H9 (cell line): ENCODE data around the gene PCOLCE2. TPM values are rescaled to one million over a fixed set of nuclear protein-coding genes. Genes with fewer than 3 reads are reported as not detected.

Experiments used
- DNase-seq: peaks from one replicate; pipeline ENCODE4 v3.0.0-alpha.2; 2017
- H2AFZ ChIP-seq: one replicate; pipeline ENCODE4 v1.6.1; 2013; ENCODE audit warnings: mild to moderate bottlenecking, low read length, control low read depth, moderate library complexity
- H2AK5ac ChIP-seq: 2 replicates; pipeline ENCODE4 v1.6.1; 2013; ENCODE audit warnings: low read length, control low read depth, mixed read lengths; ENCODE audit not compliant: insufficient read length
- H2BK120ac ChIP-seq: one replicate; pipeline ENCODE4 v1.6.1; 2013; ENCODE audit warnings: low read depth, mild to moderate bottlenecking, low read length, control low read depth, inconsistent platforms; ENCODE audit not compliant: poor library complexity, severe bottlenecking
- H2BK12ac ChIP-seq: 2 replicates; pipeline ENCODE4 v1.6.1; 2013; ENCODE audit warnings: low read length, control low read depth, mixed read lengths, low read depth; ENCODE audit not compliant: insufficient read length
- H2BK15ac ChIP-seq: 2 replicates; pipeline ENCODE4 v1.6.1; 2013; ENCODE audit warnings: low read depth, low read length, control low read depth
- H2BK20ac ChIP-seq: one replicate; pipeline ENCODE4 v1.6.1; 2013; ENCODE audit warnings: low read depth, mild to moderate bottlenecking, low read length, control low read depth, inconsistent platforms; ENCODE audit not compliant: poor library complexity, severe bottlenecking
- H2BK5ac ChIP-seq: 2 replicates; pipeline ENCODE4 v1.6.1; 2013; ENCODE audit warnings: low read length, control low read depth, mixed read lengths; ENCODE audit not compliant: insufficient read length
- H3K14ac ChIP-seq: 2 replicates; pipeline ENCODE4 v1.6.1; 2013; ENCODE audit warnings: low read length, control low read depth; ENCODE audit not compliant: insufficient read depth
- H3K18ac ChIP-seq: 2 replicates; pipeline ENCODE4 v1.6.1; 2013; ENCODE audit warnings: low read depth, mild to moderate bottlenecking, mixed read lengths, low read length, control low read depth; ENCODE audit not compliant: insufficient read length
- H3K23ac ChIP-seq: 2 replicates; pipeline ENCODE4 v1.6.1; 2013; ENCODE audit warnings: low read length, control low read depth, mixed read lengths, low read depth; ENCODE audit not compliant: insufficient read length
- H3K23me2 ChIP-seq: 2 replicates; pipeline ENCODE4 v1.6.1; 2013; ENCODE audit warnings: low read depth, mild to moderate bottlenecking, mixed read lengths, low read length, control low read depth; ENCODE audit not compliant: insufficient read length, poor library complexity, severe bottlenecking
- H3K27ac ChIP-seq: 2 replicates; pipeline ENCODE4 v1.5.1; 2013; ENCODE audit warnings: low read length, control low read depth, mixed read lengths, low read depth; ENCODE audit not compliant: insufficient read length
- H3K27me3 ChIP-seq: 2 replicates; pipeline ENCODE4 v1.6.1; 2013; ENCODE audit warnings: low read length, control low read depth, inconsistent platforms; ENCODE audit not compliant: insufficient read depth
- H3K4ac ChIP-seq: 2 replicates; pipeline ENCODE4 v1.6.1; 2013; ENCODE audit warnings: low read depth, mild to moderate bottlenecking, control low read depth, inconsistent platforms, low read length, moderate library complexity
- H3K4me1 ChIP-seq: 2 replicates; pipeline ENCODE4 v1.6.1; 2013; ENCODE audit warnings: low read length, control low read depth, inconsistent platforms; ENCODE audit not compliant: insufficient read depth
- H3K4me2 ChIP-seq: 2 replicates; pipeline ENCODE4 v1.6.1; 2013; ENCODE audit warnings: low read length, control low read depth, mixed read lengths; ENCODE audit not compliant: insufficient read length, insufficient read depth
- H3K56ac ChIP-seq: 2 replicates; pipeline ENCODE4 v1.6.1; 2013; ENCODE audit warnings: low read depth, mild to moderate bottlenecking, mixed read lengths, low read length, control low read depth; ENCODE audit not compliant: insufficient read length
- H3K79me1 ChIP-seq: 2 replicates; pipeline ENCODE4 v1.6.1; 2013; ENCODE audit warnings: low read depth, mild to moderate bottlenecking, moderate library complexity, low read length, control low read depth, inconsistent platforms; ENCODE audit not compliant: insufficient read depth, poor library complexity, severe bottlenecking
- H3K79me2 ChIP-seq: 2 replicates; pipeline ENCODE4 v1.6.1; 2013; ENCODE audit warnings: low read length, control low read depth, inconsistent platforms; ENCODE audit not compliant: insufficient read depth
- H3K9ac ChIP-seq: 2 replicates; pipeline ENCODE4 v1.6.1; 2013; ENCODE audit warnings: low read length, control low read depth, mixed read lengths; ENCODE audit not compliant: insufficient read length; ENCODE audit errors: extremely low read depth
- H3K9me3 ChIP-seq: one replicate; pipeline ENCODE4 v1.6.1; 2013; ENCODE audit warnings: low read depth, low read length, inconsistent platforms; ENCODE audit not compliant: control insufficient read depth
- H3T11ph ChIP-seq: one replicate; pipeline ENCODE4 v1.6.1; 2013; ENCODE audit warnings: mild to moderate bottlenecking, low read length, control low read depth, inconsistent platforms
- H4K20me1 ChIP-seq: one replicate; pipeline ENCODE4 v1.6.1; 2013; ENCODE audit not compliant: control insufficient read depth, insufficient read length, insufficient read depth
- H4K5ac ChIP-seq: 2 replicates; pipeline ENCODE4 v1.6.1; 2013; ENCODE audit warnings: low read depth, mild to moderate bottlenecking, mixed read lengths, low read length, control low read depth; ENCODE audit not compliant: insufficient read length
- H4K8ac ChIP-seq: replicated peaks from 2 replicates; pipeline ENCODE4 v1.6.1; 2013; ENCODE audit warnings: low read length, control low read depth, mixed read lengths, low read depth; ENCODE audit not compliant: insufficient read length
- H4K91ac ChIP-seq: 2 replicates; pipeline ENCODE4 v1.6.1; 2013; ENCODE audit warnings: low read depth, mild to moderate bottlenecking, moderate library complexity, mixed read lengths, low read length, control low read depth; ENCODE audit not compliant: insufficient read length
- H3K27ac Mint-ChIP-seq, 3 experiments: 2 replicates in 2 of 3; 3 replicates in 1 of 3; pipeline ENCODE4 v1.8.0; 2020 to 2021; ENCODE audit warnings: mixed read lengths in 3 of 3, mild to moderate bottlenecking in 1 of 3, moderate library complexity in 1 of 3
- H3K27me3 Mint-ChIP-seq: 2 replicates; pipeline ENCODE4 v1.8.0; 2021; ENCODE audit warnings: low read depth, mild to moderate bottlenecking, moderate library complexity, mixed read lengths
- H3K36me3 Mint-ChIP-seq, 3 experiments: 2 replicates in 2 of 3; 3 replicates in 1 of 3; pipeline ENCODE4 v1.8.0; 2020 to 2021; ENCODE audit warnings: low read depth in 3 of 3, mixed read lengths in 3 of 3; ENCODE audit not compliant: insufficient read depth in 1 of 3
- H3K4me1 Mint-ChIP-seq, 2 experiments: 2 replicates each; pipeline ENCODE4 v1.8.0; 2020; ENCODE audit warnings: mixed read lengths in 2 of 2
- H3K4me3 Mint-ChIP-seq, 2 experiments: 2 replicates in 1 of 2; 3 replicates in 1 of 2; pipeline ENCODE4 v1.8.0; 2020 to 2021; ENCODE audit warnings: mild to moderate bottlenecking in 2 of 2, mixed read lengths in 2 of 2, moderate library complexity in 1 of 2
- H3K9me3 Mint-ChIP-seq, 2 experiments: 2 replicates in 1 of 2; 3 replicates in 1 of 2; pipeline ENCODE4 v1.8.0; 2020; ENCODE audit warnings: mild to moderate bottlenecking in 2 of 2, mixed read lengths in 2 of 2, moderate library complexity in 1 of 2
- WGBS: extraction: QIAGEN DNeasy Blood & Tissue Kit; methylation state at CpG from one replicate; pipeline ENCODE4 v1.1.7; 2013; ENCODE audit warnings: missing lambda C conversion rate, low lambda C conversion rate, mixed read lengths; ENCODE audit not compliant: insufficient read length; ENCODE audit errors: extremely low coverage; 5-methylcytosine and 5-hydroxymethylcytosine counted together
- total RNA-seq: library from RNA; stranded (reverse); gene quantifications from 2 replicates; pipeline ENCODE4 v1.2.1, GENCODE V29; 2021
- TF ChIP-seq, protein P1 (sequence below): fragments of 200-600 bp; sonication (generic); conservative IDR thresholded peaks from 3 replicates; pipeline ENCODE4 v1.8.0; 2021; ENCODE audit warnings: antibody characterized with exemption, mild to moderate bottlenecking

PCOLCE2 gene
- total RNA-seq, 1 experiment from 2014 or later, result 9.2 TPM

GRCh38 chr3:142784228-142784627 is 104.7 kb downstream of the PCOLCE2 start:
- H4K91ac ChIP-seq, result no peak overlapping the region
- TF ChIP-seq, protein P1, sequence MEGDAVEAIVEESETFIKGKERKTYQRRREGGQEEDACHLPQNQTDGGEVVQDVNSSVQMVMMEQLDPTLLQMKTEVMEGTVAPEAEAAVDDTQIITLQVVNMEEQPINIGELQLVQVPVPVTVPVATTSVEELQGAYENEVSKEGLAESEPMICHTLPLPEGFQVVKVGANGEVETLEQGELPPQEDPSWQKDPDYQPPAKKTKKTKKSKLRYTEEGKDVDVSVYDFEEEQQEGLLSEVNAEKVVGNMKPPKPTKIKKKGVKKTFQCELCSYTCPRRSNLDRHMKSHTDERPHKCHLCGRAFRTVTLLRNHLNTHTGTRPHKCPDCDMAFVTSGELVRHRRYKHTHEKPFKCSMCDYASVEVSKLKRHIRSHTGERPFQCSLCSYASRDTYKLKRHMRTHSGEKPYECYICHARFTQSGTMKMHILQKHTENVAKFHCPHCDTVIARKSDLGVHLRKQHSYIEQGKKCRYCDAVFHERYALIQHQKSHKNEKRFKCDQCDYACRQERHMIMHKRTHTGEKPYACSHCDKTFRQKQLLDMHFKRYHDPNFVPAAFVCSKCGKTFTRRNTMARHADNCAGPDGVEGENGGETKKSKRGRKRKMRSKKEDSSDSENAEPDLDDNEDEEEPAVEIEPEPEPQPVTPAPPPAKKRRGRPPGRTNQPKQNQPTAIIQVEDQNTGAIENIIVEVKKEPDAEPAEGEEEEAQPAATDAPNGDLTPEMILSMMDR, result no peak
- H3K79me2 ChIP-seq, result no peaks in the 10 kb centered on the region
- DNase-seq, result no peak
- H3T11ph ChIP-seq, result no peak overlapping the region
- H2BK5ac ChIP-seq, result no peak overlapping the region
- Mint-ChIP-seq H3K27ac (no peak overlapping the region), H3K4me1 (no peaks in the 10 kb centered on the region), H3K27me3 (no peaks in the 10 kb centered on the region), H3K4me3 (no peak overlapping the region), H3K36me3 (peaks cover 0 to 5% (median 4%) of the 10 kb centered on the region in 3 experiments; a peak in 3 of 7 replicates), H3K9me3 (no peaks in the 10 kb centered on the region)
- H3K4me2 ChIP-seq, result no peak overlapping the region
- no peak overlapping the region for H3K56ac ChIP-seq
- no peaks in the 10 kb centered on the region for H3K23me2 ChIP-seq
- no peaks in the 10 kb centered on the region for H3K79me1 ChIP-seq
- no peak overlapping the region for H2BK20ac ChIP-seq
- H4K20me1 ChIP-seq, result no peaks in the 10 kb centered on the region
- H3K27ac ChIP-seq, result no peak overlapping the region
- no peaks in the 10 kb centered on the region for H3K27me3 ChIP-seq
- WGBS, result no CpG with 5 or more reads among the region's 1 CpG
- H4K5ac ChIP-seq, result no peak overlapping the region
- H3K14ac ChIP-seq, result no peak overlapping the region
- no peak overlapping the region for H2AFZ ChIP-seq
- H3K23ac ChIP-seq, result no peak overlapping the region
- no peak overlapping the region for H2BK15ac ChIP-seq
- H2AK5ac ChIP-seq, result no peak overlapping the region
- no peaks in the 10 kb centered on the region for H3K9me3 ChIP-seq
- no peak overlapping the region for H4K8ac ChIP-seq
- no peak overlapping the region for H3K9ac ChIP-seq
- H2BK120ac ChIP-seq, result no peak overlapping the region
- H3K4me1 ChIP-seq, result no peaks in the 10 kb centered on the region
- no peak overlapping the region for H3K18ac ChIP-seq
- no peak overlapping the region for H3K4ac ChIP-seq
- no peak overlapping the region for H2BK12ac ChIP-seq
